ENCODE results near the gene PTPRCAP.
"Not testable (repeated sequence)": the region's sequence is repeated elsewhere in the genome, so short reads cannot be mapped to it uniquely, and the experiment has no call there.

The PTPRCAP gene

DNA sequence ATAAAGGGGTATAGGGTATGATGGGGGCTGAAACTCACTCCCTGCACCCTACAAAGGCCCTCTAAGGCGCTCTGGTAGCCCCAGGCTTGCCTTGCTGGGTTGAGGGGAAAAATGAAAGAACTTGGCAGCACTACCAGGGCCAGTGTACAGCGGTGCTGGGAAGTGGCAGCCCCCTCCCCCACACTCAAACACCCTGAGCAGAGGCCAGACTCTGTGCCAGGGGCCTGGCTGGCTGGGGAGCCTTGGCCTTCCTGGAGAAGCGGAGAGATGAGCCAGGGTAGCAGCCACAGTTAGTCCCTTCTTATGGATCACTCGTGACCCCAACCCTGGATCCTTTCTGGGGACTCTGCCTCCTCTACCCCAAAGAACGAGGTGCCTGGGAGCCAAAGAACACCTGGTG, 28.9 kb upstream of the PTPRCAP start:
- DNase-seq (ENCODE audit: low read depth, low spot score): no peak
- no peak overlapping the region for H3K4me3 ChIP-seq (ENCODE audit: low read depth, low read length)
- CTCF ChIA-PET: no interaction called here
- TF ChIP-seq, protein P1, sequence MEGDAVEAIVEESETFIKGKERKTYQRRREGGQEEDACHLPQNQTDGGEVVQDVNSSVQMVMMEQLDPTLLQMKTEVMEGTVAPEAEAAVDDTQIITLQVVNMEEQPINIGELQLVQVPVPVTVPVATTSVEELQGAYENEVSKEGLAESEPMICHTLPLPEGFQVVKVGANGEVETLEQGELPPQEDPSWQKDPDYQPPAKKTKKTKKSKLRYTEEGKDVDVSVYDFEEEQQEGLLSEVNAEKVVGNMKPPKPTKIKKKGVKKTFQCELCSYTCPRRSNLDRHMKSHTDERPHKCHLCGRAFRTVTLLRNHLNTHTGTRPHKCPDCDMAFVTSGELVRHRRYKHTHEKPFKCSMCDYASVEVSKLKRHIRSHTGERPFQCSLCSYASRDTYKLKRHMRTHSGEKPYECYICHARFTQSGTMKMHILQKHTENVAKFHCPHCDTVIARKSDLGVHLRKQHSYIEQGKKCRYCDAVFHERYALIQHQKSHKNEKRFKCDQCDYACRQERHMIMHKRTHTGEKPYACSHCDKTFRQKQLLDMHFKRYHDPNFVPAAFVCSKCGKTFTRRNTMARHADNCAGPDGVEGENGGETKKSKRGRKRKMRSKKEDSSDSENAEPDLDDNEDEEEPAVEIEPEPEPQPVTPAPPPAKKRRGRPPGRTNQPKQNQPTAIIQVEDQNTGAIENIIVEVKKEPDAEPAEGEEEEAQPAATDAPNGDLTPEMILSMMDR (IDR thresholded peaks at IDR 0.05; ENCODE audit: insufficient read depth, low read length, missing control alignments): no peak
- POLR2A ChIA-PET: no interaction called here

- DNase-seq (ENCODE audit: low read depth, low spot score): not testable (repeated sequence)
- ChIA-PET CTCF (interaction anchor here (1.0 kb wide), 1 partner anchor 64 kb away, joined by 4 read pairs; the partner anchor contains the start of gene PPP1CA), POLR2A (interaction anchor here (0.6 kb wide), 1 partner anchor 59 kb away, joined by 4 read pairs; no protein-coding TSS in a partner anchor)
- peak overlapping the region; percentile 70; the same call in 1 of the 2 replicates for H3K4me3 ChIP-seq (ENCODE audit: low read depth, low read length)
These were observed 28.0 kb upstream of the PTPRCAP start for GRCh38 chr11:67465530-67465929.

DNA sequence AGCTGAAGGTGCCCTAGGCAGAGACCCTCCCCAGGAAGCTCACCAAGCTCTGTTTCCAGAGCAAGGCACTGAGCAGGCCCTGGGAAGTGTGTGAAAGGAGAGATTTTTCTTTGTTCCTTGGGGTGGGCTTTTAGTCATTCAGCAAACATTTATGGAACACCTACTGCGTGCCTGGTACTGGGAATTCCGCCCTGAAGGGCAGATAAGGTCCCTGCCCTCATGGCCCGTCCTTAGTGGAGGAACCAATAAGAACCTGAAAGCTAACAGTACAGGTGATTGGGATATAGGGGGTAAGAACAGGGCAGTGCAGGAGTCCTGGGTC, 27.7 kb upstream of the PTPRCAP start:
- ChIA-PET CTCF (interaction anchor here (1.0 kb wide), 1 partner anchor 64 kb away, joined by 4 read pairs; the partner anchor contains the start of gene PPP1CA), POLR2A (no interaction called here)
- peak overlapping the region; percentile 70 for H3K4me3 ChIP-seq (ENCODE audit: low read depth, low read length)
- no peak for DNase-seq (ENCODE audit: low read depth, low spot score)
- TF ChIP-seq, protein P1 (IDR thresholded peaks at IDR 0.05; ENCODE audit: insufficient read depth, low read length, missing control alignments): no peak

GRCh38 chr11:67464411-67465188, 27.1 kb upstream of the PTPRCAP start:
- CTCF ChIA-PET: interaction anchor here (1.0 kb wide), 1 partner anchor 64 kb away, joined by 4 read pairs; the partner anchor contains the start of gene PPP1CA
- POLR2A ChIA-PET: no interaction called here
- TF ChIP-seq, protein P1 (IDR thresholded peaks at IDR 0.05; ENCODE audit: insufficient read depth, low read length, missing control alignments): no peak
- H3K4me3 ChIP-seq (ENCODE audit: low read depth, low read length): peak overlapping the region; percentile 70
- DNase-seq (ENCODE audit: low read depth, low spot score): no peak

DNA sequence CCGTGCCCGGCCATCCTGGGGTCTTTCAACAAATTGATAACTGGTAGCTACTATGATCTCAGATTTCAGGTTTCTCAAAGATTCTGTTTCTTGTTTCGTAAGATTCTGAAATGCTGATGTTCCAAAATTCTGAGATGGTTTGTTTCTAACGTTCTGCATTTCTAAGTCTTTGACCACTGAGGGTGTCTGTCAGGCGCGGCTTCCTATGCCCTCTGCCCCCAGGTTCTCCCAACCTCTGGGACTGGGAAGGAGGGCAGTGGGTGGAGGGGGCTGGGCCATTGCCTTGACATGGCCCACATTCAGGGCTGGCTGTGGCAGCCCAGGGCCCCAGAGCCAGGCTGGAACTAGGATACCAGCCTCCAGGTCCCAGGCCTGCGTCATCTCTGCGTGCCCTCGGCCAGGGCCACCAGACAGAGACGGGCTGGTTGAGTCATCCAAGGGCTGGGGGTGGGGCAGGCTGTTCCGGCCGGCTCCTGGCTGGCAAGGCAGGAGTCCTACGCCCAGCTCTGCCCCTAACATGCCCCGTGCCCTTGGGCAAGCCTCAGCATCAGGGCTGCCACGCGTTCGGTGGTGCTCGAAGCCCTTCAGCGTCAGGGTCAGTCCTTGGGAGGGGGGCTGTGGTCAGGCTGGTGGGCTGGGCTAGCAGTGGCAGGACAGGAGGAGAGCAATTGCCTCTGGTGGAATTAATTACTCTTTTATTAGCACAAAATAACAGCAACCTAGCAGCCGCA, 26.4 kb upstream of the PTPRCAP start:
- POLR2A ChIA-PET: no interaction called here
- no peak for DNase-seq (ENCODE audit: low read depth, low spot score)
- CTCF ChIA-PET: no interaction called here
- TF ChIP-seq, protein P1 (IDR thresholded peaks at IDR 0.05; ENCODE audit: insufficient read depth, low read length, missing control alignments): no peak
- peak overlapping the region; percentile 70 for H3K4me3 ChIP-seq (ENCODE audit: low read depth, low read length)

DNA sequence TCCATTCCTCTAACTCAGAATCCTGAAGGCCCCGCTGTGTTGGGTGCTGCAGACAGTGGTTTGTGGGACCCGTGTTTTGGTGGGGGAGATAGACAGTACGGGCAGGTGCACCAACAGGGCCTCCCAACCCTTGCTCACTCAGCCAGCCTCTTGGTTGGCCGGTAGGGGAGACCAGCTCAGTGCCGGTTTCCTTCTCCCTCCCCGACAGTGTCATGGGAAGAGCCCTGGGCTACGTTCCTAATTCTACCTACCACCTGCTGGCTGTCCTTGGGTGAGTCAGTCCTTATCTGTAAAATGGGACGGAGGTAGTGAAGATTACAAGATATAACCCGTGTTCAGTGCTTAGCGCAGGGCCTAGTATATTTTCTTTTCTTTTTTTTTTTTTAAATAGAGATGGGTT, 25.7 kb upstream of the PTPRCAP start:
- no peak for DNase-seq (ENCODE audit: low read depth, low spot score)
- H3K4me3 ChIP-seq (ENCODE audit: low read depth, low read length): no peak overlapping the region
- ChIA-PET CTCF (no interaction called here), POLR2A (no interaction called here)
- TF ChIP-seq, protein P1 (IDR thresholded peaks at IDR 0.05; ENCODE audit: insufficient read depth, low read length, missing control alignments): no peak
